Measurements from ENCODE around the gene TPSAB1.

DNA sequence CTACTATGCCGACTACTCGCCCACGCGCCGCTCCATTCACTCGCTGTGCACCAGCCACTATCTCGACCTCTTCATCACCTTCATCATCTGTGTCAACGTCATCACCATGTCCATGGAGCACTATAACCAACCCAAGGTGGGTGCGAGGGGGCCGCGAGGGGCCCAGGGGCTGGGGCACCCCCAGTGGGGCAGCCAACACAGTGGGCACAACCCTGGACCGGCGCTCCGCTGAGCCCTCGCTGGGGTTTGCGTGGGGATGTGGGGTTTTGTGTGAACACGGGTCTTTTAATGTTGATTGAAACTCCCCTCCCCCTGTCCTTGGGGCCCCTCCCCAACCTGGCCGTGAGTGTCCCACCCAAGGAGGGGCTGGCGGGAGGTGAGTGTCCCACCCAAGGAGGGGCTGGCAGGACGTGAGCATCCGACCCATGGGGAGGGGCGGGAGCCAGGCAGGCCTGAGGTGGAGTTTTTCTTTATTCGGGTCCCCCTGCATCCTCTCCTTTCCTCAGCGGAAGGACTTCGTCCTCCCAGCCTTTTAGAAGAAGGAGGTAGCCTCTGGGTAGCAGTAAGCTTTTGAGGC lies 26.6 kb upstream of the TPSAB1 start:
- TF ChIP-seq, protein P1, sequence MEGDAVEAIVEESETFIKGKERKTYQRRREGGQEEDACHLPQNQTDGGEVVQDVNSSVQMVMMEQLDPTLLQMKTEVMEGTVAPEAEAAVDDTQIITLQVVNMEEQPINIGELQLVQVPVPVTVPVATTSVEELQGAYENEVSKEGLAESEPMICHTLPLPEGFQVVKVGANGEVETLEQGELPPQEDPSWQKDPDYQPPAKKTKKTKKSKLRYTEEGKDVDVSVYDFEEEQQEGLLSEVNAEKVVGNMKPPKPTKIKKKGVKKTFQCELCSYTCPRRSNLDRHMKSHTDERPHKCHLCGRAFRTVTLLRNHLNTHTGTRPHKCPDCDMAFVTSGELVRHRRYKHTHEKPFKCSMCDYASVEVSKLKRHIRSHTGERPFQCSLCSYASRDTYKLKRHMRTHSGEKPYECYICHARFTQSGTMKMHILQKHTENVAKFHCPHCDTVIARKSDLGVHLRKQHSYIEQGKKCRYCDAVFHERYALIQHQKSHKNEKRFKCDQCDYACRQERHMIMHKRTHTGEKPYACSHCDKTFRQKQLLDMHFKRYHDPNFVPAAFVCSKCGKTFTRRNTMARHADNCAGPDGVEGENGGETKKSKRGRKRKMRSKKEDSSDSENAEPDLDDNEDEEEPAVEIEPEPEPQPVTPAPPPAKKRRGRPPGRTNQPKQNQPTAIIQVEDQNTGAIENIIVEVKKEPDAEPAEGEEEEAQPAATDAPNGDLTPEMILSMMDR (IDR thresholded peaks at IDR 0.05) = no peak
- no peak for TF ChIP-seq POLR2A (IDR thresholded peaks at IDR 0.05)
- TF ChIP-seq POLR2AphosphoS5 (IDR thresholded peaks at IDR 0.05) = no peak
